Measurements from ENCODE around the gene NEK8.

Gene NEK8

DNA sequence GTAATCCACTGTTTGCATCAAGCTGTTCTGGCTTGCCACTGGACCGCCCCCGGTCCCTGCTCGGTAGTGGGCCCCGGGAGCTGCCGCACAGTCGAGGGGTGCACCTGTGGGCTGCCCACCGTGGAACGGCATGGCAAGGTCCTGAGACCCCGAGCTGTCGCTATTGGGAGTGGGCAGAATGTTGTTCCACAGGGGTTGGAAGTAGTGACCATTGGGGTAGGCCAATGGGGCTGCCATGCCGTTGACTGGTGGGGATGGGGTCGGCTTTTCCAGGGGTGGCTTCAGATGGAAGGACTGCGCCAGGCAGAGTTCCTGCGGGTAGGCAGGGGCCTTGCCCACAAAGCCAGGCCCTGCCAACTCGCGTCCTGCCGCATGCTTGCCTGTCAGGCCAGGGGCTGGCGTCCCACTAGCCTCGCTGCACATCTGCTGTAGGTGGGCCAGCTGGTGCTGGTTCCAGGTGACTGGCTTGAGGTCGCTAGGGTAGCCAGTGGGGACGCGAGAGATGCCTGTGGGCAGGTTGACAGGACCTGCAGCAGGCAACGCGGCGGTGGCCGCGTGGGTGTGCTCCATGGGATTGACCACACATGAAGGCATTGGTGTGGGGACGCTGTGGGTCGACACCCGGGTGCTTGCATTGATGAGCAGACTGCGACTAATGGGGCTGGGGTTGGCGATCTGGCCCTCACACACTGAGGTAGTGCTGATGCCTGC is 30.0 kb downstream of the NEK8 start:
- ATAC-seq, result no peak
- TF ChIP-seq ZNF565 (CRISPR knock-in tag; conservative IDR thresholded peaks at IDR 0.05; ENCODE audit: low read depth) (no peak), ISL1 (CRISPR knock-in tag; IDR thresholded peaks at IDR 0.05) (no peak), ZNF70 (CRISPR knock-in tag; IDR thresholded peaks at IDR 0.05) (no peak), GLIS3 (CRISPR knock-in tag; IDR thresholded peaks at IDR 0.05) (no peak), OSR1 (CRISPR knock-in tag; IDR thresholded peaks at IDR 0.05) (no peak)
- TF ChIP-seq, protein P1, sequence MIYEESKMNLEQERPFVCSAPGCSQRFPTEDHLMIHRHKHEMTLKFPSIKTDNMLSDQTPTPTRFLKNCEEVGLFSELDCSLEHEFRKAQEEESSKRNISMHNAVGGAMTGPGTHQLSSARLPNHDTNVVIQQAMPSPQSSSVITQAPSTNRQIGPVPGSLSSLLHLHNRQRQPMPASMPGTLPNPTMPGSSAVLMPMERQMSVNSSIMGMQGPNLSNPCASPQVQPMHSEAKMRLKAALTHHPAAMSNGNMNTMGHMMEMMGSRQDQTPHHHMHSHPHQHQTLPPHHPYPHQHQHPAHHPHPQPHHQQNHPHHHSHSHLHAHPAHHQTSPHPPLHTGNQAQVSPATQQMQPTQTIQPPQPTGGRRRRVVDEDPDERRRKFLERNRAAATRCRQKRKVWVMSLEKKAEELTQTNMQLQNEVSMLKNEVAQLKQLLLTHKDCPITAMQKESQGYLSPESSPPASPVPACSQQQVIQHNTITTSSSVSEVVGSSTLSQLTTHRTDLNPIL (CRISPR knock-in tag; IDR thresholded peaks at IDR 0.05; ENCODE audit: low read depth), result no peak
- TF ChIP-seq, protein P2, sequence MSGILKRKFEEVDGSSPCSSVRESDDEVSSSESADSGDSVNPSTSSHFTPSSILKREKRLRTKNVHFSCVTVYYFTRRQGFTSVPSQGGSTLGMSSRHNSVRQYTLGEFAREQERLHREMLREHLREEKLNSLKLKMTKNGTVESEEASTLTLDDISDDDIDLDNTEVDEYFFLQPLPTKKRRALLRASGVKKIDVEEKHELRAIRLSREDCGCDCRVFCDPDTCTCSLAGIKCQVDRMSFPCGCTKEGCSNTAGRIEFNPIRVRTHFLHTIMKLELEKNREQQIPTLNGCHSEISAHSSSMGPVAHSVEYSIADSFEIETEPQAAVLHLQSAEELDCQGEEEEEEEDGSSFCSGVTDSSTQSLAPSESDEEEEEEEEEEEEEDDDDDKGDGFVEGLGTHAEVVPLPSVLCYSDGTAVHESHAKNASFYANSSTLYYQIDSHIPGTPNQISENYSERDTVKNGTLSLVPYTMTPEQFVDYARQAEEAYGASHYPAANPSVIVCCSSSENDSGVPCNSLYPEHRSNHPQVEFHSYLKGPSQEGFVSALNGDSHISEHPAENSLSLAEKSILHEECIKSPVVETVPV (CRISPR knock-in tag; IDR thresholded peaks at IDR 0.05), result no peak

DNA sequence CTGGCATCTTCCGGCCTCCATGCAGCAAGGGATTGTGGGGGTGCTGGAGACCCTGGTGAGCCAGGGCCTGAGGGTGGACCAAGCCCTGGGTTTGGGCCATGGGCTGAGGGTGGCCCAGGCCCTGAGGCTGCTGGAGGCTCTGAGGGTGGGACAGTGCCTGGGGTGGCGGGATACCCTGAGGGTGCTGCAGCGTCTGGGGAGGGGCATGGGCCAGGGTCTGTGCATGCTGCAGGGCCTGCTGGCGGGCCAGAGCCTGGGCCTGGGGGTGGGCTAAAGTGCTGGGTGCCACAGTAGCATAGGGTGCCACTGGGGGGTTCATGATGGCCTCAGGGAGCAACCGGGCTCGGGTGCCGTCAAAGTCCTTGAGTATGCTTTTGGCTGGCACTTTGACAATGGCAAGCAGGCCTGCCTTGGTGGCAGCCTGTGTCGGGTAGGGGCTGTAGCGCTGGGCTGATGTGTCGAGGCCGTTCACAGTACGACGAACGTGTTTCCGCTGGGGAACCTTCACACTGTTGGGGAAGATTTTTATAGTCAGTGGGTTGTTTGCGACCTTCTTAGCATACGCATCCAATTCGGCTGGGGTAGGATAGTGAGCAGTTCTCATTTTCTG is 30.8 kb downstream of the NEK8 start:
- ATAC-seq, result no peak
- TF ChIP-seq, protein P2 (CRISPR knock-in tag; IDR thresholded peaks at IDR 0.05), result no peak
- TF ChIP-seq PPARA (CRISPR knock-in tag; IDR thresholded peaks at IDR 0.05; ENCODE audit: borderline replicate concordance) (no peak), GLIS3 (CRISPR knock-in tag; IDR thresholded peaks at IDR 0.05) (no peak), CSDC2 (CRISPR knock-in tag; IDR thresholded peaks at IDR 0.05) (no peak), ARNTL (CRISPR knock-in tag; IDR thresholded peaks at IDR 0.05; ENCODE audit: borderline replicate concordance, low read depth) (no peak), ZC3H10 (CRISPR knock-in tag; IDR thresholded peaks at IDR 0.05) (no peak), TOX (CRISPR knock-in tag; IDR thresholded peaks at IDR 0.05; ENCODE audit: borderline replicate concordance) (no peak), ZNF565 (CRISPR knock-in tag; conservative IDR thresholded peaks at IDR 0.05; ENCODE audit: low read depth) (no peak), ZFP30 (CRISPR knock-in tag; IDR thresholded peaks at IDR 0.05) (no peak), ZNF70 (CRISPR knock-in tag; IDR thresholded peaks at IDR 0.05) (no peak), ESRRG (CRISPR knock-in tag; IDR thresholded peaks at IDR 0.05) (no peak), ISL1 (CRISPR knock-in tag; IDR thresholded peaks at IDR 0.05) (no peak), TCF4 (CRISPR knock-in tag; IDR thresholded peaks at IDR 0.05; ENCODE audit: borderline replicate concordance) (no peak), BACH2 (CRISPR knock-in tag; IDR thresholded peaks at IDR 0.05; ENCODE audit: borderline replicate concordance) (no peak)
- TF ChIP-seq, protein P3, sequence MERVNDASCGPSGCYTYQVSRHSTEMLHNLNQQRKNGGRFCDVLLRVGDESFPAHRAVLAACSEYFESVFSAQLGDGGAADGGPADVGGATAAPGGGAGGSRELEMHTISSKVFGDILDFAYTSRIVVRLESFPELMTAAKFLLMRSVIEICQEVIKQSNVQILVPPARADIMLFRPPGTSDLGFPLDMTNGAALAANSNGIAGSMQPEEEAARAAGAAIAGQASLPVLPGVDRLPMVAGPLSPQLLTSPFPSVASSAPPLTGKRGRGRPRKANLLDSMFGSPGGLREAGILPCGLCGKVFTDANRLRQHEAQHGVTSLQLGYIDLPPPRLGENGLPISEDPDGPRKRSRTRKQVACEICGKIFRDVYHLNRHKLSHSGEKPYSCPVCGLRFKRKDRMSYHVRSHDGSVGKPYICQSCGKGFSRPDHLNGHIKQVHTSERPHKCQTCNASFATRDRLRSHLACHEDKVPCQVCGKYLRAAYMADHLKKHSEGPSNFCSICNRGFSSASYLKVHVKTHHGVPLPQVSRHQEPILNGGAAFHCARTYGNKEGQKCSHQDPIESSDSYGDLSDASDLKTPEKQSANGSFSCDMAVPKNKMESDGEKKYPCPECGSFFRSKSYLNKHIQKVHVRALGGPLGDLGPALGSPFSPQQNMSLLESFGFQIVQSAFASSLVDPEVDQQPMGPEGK (CRISPR knock-in tag; IDR thresholded peaks at IDR 0.05; ENCODE audit: borderline replicate concordance), result no peak
- TF ChIP-seq, protein P4, sequence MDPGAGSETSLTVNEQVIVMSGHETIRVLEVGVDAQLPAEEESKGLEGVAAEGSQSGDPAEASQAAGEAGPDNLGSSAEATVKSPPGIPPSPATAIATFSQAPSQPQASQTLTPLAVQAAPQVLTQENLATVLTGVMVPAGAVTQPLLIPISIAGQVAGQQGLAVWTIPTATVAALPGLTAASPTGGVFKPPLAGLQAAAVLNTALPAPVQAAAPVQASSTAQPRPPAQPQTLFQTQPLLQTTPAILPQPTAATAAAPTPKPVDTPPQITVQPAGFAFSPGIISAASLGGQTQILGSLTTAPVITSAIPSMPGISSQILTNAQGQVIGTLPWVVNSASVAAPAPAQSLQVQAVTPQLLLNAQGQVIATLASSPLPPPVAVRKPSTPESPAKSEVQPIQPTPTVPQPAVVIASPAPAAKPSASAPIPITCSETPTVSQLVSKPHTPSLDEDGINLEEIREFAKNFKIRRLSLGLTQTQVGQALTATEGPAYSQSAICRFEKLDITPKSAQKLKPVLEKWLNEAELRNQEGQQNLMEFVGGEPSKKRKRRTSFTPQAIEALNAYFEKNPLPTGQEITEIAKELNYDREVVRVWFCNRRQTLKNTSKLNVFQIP (CRISPR knock-in tag; IDR thresholded peaks at IDR 0.05; ENCODE audit: borderline replicate concordance, low read depth), result no peak
- TF ChIP-seq, protein P1 (CRISPR knock-in tag; IDR thresholded peaks at IDR 0.05; ENCODE audit: low read depth), result no peak
- TF ChIP-seq, protein P5, sequence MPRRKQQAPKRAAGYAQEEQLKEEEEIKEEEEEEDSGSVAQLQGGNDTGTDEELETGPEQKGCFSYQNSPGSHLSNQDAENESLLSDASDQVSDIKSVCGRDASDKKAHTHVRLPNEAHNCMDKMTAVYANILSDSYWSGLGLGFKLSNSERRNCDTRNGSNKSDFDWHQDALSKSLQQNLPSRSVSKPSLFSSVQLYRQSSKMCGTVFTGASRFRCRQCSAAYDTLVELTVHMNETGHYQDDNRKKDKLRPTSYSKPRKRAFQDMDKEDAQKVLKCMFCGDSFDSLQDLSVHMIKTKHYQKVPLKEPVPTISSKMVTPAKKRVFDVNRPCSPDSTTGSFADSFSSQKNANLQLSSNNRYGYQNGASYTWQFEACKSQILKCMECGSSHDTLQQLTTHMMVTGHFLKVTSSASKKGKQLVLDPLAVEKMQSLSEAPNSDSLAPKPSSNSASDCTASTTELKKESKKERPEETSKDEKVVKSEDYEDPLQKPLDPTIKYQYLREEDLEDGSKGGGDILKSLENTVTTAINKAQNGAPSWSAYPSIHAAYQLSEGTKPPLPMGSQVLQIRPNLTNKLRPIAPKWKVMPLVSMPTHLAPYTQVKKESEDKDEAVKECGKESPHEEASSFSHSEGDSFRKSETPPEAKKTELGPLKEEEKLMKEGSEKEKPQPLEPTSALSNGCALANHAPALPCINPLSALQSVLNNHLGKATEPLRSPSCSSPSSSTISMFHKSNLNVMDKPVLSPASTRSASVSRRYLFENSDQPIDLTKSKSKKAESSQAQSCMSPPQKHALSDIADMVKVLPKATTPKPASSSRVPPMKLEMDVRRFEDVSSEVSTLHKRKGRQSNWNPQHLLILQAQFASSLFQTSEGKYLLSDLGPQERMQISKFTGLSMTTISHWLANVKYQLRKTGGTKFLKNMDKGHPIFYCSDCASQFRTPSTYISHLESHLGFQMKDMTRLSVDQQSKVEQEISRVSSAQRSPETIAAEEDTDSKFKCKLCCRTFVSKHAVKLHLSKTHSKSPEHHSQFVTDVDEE (CRISPR knock-in tag; IDR thresholded peaks at IDR 0.05), result no peak
